ENCODE data around the gene MAPK6. TPM values are rescaled to one million over a fixed set of nuclear protein-coding genes. Genes with fewer than 3 reads are reported as not detected.

MAPK6 gene
- total RNA-seq, 4 donors from 2014 or later = 14.1 to 34.6 (median 22.3) TPM

DNA sequence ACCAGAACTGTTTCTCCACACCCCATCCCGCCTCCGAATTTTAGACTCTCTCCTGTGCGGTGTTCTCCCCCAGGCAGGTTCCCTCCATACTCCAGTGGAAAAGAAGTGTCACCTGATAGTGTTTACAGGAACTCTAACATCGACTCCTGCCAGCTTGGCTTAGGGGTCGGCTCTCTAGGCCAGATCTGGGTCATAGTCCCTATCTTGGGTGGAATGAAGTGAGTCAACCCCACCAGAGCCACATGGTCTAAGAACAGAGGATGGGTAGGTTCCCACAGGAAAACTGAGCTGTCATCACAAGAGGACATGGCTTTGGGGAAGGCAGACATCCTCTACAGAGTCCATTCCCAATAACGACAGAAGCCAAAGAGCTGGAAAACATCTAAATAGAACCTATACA is 87.6 kb downstream of the MAPK6 start:
- TF ChIP-seq, protein P1, sequence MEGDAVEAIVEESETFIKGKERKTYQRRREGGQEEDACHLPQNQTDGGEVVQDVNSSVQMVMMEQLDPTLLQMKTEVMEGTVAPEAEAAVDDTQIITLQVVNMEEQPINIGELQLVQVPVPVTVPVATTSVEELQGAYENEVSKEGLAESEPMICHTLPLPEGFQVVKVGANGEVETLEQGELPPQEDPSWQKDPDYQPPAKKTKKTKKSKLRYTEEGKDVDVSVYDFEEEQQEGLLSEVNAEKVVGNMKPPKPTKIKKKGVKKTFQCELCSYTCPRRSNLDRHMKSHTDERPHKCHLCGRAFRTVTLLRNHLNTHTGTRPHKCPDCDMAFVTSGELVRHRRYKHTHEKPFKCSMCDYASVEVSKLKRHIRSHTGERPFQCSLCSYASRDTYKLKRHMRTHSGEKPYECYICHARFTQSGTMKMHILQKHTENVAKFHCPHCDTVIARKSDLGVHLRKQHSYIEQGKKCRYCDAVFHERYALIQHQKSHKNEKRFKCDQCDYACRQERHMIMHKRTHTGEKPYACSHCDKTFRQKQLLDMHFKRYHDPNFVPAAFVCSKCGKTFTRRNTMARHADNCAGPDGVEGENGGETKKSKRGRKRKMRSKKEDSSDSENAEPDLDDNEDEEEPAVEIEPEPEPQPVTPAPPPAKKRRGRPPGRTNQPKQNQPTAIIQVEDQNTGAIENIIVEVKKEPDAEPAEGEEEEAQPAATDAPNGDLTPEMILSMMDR (IDR thresholded peaks at IDR 0.05; ENCODE audit: low read depth) = no peak

DNA sequence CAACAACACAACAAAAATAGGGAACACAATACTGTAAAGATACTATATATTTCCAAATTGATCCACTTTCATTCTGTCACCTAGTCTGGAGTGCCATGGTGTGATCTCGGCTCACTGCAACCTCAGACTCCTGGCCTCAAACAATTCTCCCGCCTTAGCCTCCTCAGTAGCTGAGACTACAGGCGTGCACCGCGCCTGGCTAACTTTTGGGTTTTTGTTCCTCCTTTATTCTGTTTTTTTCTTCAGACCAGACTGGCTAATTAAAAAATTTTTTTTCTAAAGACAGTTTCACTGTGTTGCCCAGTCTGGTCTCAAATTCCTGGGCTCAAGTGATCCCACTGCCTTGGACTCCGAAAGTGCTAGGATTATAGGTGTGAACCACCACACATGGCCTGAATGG is 88.2 kb downstream of the MAPK6 start:
- TF ChIP-seq, protein P1 (IDR thresholded peaks at IDR 0.05; ENCODE audit: low read depth) = no peak

DNA sequence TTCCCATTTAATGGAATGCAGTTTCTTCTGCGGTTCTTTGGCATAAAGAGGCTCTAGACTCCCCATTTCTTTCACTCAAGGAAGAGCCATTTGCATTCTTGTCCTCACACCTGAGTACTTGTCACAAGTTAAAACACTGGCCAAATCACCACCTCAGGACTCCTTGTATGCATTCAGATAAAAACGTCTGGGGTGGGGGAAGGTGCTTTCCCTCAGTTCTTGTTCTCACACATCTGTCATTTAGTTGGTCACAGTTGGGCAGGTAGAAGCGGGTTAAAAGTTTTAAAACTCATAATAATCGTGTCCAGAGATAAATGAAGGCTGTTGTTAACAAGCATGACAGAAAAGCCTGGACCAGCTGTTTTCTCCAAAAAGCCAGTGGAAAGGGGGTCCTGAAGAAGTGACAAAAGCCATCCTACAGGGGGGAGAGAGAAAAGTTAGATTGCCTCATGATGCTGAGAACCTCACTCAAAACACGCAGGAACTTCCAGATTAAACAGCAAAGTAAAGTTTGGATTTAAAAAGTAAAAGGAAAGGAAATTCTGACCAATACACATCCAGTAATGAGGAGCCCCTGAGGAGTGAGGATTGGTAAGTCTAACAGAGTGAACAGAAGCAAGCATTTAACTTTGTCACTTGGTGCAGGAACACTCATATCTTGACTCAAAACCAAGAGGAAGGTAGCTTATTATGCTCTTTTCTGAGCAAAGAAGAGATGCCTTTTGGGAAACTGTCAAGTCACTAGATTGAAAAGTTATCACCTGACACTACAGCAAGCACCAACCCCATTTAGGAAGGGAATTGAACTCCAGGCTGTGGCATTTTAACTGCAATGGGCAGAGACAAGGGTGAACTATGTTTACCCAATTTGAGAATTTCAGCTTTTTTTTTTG is 90.8 kb downstream of the MAPK6 start:
- TF ChIP-seq, protein P1 (IDR thresholded peaks at IDR 0.05; ENCODE audit: low read depth) = no peak

DNA sequence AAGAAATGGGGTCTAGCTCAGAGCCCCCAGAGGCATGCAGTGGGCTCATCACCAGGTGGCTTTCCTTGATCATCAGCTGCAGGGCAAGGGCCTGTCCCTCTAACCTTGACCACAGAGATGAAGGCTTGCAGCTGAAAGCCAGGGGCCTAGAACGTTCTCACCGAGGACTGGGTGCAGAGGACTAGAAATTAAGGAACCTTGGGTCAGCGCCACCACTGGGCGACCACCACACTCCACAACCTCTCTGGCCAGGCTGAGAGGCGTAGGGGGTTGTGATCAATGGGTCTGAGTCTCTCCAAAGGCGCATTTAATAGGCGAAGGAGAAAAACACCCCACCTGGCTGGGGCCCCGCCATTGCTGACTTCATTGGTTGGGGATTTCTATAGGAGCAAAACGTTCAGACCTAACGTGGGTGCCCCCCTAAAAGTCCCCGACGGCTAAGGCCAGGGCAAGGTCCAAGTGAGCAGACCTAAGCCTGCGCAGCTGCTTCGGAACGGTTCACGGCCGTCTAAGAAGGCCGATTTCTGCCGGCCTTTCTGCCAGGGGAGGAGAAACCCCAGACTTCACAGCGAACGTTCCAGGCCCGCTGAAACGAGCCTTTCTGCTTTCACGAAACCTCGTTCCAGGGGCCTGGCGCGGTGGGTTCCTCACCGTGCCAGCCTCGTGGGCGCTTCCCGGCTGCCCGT is 92.6 kb downstream of the MAPK6 start:
- TF ChIP-seq, protein P1 (IDR thresholded peaks at IDR 0.05; ENCODE audit: low read depth) = no peak

DNA sequence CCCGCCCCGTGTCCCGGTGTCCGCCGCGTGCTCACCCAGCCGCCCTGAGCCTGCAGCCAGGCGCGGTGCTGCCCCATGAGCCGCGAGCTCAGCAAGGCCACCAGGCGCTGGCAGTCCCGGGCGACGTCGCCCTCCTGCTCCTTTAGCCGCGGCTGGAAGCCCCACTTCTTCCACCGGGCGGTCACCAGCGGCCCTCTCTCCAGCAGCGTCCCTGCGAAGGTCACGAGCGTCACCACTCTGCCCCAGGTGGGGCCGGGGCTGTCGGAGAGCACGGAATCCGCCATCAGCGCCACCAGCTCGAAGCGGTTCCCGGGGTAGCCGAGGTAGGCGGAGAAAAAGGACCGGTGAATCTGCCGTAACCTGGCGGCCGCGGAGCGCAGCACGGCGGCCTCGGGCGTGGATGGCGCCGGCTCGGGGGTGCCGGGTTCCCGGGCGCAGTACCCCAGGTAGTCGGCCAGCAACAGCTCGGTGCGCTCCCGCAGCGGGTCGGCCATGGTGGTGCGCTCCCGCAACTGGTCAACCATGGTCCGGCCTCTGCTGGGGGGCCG is 93.3 kb downstream of the MAPK6 start:
- TF ChIP-seq, protein P1 (IDR thresholded peaks at IDR 0.05; ENCODE audit: low read depth) = no peak

DNA sequence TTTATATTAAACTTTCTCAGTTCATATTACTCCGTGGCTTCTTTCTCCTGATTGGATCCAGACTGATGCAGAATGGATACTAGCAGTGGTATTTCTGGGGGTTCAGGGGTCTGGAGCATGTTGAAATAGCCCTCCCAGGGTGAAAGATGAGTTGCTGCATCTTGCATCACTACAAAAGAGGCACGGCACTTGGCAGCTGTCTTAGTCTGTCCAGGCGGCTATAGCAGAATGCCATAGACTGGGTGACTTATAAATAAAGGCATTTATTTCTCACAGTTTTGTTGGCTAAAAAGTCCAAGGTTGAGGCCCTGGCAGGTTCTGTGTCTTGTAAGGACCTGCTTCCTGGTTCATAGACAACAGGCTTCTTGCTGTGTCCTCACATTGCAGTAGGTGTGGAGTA is 94.2 kb downstream of the MAPK6 start:
- TF ChIP-seq, protein P1 (IDR thresholded peaks at IDR 0.05; ENCODE audit: low read depth) = no peak

DNA sequence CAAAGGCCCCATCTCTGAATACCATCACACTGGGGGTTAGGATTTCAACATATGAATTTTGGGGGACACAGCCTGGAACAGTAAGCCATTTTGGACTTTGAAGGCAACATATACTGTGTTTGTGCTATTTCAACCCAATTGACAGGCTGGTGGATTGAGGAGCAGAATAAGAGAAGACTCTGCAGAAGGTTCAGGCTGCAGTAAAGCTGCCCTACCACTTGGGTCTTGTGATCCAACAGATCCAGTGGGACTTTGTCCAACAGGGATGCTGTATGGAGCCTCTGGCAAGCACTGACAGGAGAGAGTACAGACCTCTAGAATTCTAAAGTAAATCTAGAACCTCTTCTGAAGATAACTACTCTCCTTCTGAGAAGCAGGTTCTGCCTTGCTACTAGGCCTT is 94.7 kb downstream of the MAPK6 start:
- TF ChIP-seq, protein P1 (IDR thresholded peaks at IDR 0.05; ENCODE audit: low read depth) = no peak

All from subcutaneous adipose tissue (tissue), 4 donors.